ENCODE data around the gene KAZN. TPM values are rescaled to one million over a fixed set of nuclear protein-coding genes. Genes with fewer than 3 reads are reported as not detected.
"Not testable (repeated sequence)": the region's sequence is repeated elsewhere in the genome, so short reads cannot be mapped to it uniquely, and the experiment has no call there.

The KAZN gene
- total RNA-seq, 1 experiment from 2014 or later, result 15.6 TPM

DNA sequence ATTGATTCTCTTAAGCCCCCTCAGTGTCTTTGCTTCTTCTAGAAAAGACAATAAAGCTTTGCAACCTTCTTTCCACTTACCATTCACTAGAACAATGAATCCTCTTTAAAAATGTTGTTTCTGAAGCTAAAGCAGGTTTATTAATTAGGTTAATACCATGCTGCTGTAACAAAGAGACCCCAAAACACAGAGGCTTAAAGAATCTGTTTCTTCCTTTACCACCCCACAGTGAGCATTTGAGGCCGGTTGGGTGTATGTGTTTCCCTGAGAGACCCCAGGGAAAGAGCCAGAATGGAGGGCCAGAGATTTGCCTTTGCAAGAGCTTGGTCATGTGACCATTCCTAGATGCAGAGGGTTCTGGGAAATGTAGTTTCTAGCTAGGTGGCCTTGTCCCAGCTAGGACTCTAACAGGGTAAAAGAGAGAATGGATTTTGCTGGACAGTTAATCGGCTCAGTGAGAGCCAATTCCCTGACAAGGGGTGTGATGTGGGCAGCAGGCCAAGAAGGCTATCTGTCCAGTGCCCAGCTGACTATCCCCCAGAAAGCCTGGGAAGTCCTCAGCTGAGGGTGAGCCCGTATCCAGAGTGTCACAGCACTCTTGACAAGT lies 363.3 kb downstream of the KAZN start:
- CTCF ChIA-PET, result no interaction called here
- intact Hi-C loops (cut with micrococcal nuclease; ENCODE audit: unreplicated experiment), result no loop called here
- Histone ChIP-seq H2AFZ (no peak overlapping the region), H3K4me3 (no peak overlapping the region), H3K36me3 (ENCODE audit: low read depth) (no peaks in the 10 kb centered on the region), H3K4me2 (no peak overlapping the region), H3K9me3 (ENCODE audit: insufficient read depth, low read depth) (no peaks in the 10 kb centered on the region), H3K27me3 (ENCODE audit: insufficient read depth, low read depth) (no peaks in the 10 kb centered on the region), H3K79me2 (ENCODE audit: low read depth) (no peaks in the 10 kb centered on the region), H3K27ac (no peak overlapping the region), H3F3A (ENCODE audit: insufficient read depth, low read depth) (no peaks in the 10 kb centered on the region), H4K20me1 (ENCODE audit: insufficient read depth) (no peaks in the 10 kb centered on the region), H3K4me1 (replicated peaks; ENCODE audit: insufficient read depth) (no peaks in the 10 kb centered on the region), H3K9me2 (ENCODE audit: insufficient read depth) (no peaks in the 10 kb centered on the region)
- no TSS peak for BruUV-seq (replicated peaks)
- no peak for DNase-seq
- POLR2A ChIA-PET (ENCODE audit: unreplicated experiment), result interaction anchor here (0.7 kb wide), 1 partner anchor 287 kb away, joined by 3 read pairs; no protein-coding TSS in a partner anchor
- TF ChIP-seq, protein P1, sequence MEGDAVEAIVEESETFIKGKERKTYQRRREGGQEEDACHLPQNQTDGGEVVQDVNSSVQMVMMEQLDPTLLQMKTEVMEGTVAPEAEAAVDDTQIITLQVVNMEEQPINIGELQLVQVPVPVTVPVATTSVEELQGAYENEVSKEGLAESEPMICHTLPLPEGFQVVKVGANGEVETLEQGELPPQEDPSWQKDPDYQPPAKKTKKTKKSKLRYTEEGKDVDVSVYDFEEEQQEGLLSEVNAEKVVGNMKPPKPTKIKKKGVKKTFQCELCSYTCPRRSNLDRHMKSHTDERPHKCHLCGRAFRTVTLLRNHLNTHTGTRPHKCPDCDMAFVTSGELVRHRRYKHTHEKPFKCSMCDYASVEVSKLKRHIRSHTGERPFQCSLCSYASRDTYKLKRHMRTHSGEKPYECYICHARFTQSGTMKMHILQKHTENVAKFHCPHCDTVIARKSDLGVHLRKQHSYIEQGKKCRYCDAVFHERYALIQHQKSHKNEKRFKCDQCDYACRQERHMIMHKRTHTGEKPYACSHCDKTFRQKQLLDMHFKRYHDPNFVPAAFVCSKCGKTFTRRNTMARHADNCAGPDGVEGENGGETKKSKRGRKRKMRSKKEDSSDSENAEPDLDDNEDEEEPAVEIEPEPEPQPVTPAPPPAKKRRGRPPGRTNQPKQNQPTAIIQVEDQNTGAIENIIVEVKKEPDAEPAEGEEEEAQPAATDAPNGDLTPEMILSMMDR (conservative IDR thresholded peaks at IDR 0.05), result no peak
- TF ChIP-seq EZH2 (IDR thresholded peaks at IDR 0.05; ENCODE audit: low read depth), result no peak

DNA sequence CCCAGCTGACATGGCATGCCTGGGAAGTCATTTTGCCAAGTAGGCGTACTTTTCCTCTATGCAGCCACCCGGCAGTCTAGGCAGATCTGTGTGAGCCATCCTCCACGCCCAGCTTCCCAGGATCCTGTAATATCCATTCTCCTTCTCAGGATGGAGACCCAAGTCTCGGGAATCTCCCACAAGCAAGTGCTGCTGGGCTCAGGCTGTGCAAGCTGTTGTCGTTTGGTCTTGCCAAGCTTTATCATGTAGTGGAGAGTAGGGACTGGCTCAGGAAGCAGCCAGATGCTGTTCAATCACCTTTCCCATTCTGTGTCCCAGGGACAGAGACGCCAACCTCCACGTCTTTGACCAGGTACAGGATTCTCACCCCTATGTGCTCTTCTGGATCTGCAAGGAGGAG lies 363.9 kb downstream of the KAZN start:
- Histone ChIP-seq H3F3A (ENCODE audit: insufficient read depth, low read depth) (no peaks in the 10 kb centered on the region), H3K4me1 (replicated peaks; ENCODE audit: insufficient read depth) (no peaks in the 10 kb centered on the region), H4K20me1 (ENCODE audit: insufficient read depth) (no peaks in the 10 kb centered on the region), H2AFZ (no peak overlapping the region), H3K4me3 (no peak overlapping the region), H3K36me3 (ENCODE audit: low read depth) (no peaks in the 10 kb centered on the region), H3K27me3 (ENCODE audit: insufficient read depth, low read depth) (no peaks in the 10 kb centered on the region), H3K9me3 (ENCODE audit: insufficient read depth, low read depth) (no peaks in the 10 kb centered on the region), H3K9me2 (ENCODE audit: insufficient read depth) (no peaks in the 10 kb centered on the region), H3K27ac (no peak overlapping the region), H3K4me2 (no peak overlapping the region), H3K79me2 (ENCODE audit: low read depth) (no peaks in the 10 kb centered on the region)
- POLR2A ChIA-PET (ENCODE audit: unreplicated experiment), result interaction anchor here (0.7 kb wide), 1 partner anchor 287 kb away, joined by 3 read pairs; no protein-coding TSS in a partner anchor
- intact Hi-C loops (cut with micrococcal nuclease; ENCODE audit: unreplicated experiment), result no loop called here
- CTCF ChIA-PET, result no interaction called here
- TF ChIP-seq, protein P1 (conservative IDR thresholded peaks at IDR 0.05), result no peak
- no peak for TF ChIP-seq EZH2 (IDR thresholded peaks at IDR 0.05; ENCODE audit: low read depth)
- no TSS peak for BruUV-seq (replicated peaks)
- no peak for DNase-seq

DNA sequence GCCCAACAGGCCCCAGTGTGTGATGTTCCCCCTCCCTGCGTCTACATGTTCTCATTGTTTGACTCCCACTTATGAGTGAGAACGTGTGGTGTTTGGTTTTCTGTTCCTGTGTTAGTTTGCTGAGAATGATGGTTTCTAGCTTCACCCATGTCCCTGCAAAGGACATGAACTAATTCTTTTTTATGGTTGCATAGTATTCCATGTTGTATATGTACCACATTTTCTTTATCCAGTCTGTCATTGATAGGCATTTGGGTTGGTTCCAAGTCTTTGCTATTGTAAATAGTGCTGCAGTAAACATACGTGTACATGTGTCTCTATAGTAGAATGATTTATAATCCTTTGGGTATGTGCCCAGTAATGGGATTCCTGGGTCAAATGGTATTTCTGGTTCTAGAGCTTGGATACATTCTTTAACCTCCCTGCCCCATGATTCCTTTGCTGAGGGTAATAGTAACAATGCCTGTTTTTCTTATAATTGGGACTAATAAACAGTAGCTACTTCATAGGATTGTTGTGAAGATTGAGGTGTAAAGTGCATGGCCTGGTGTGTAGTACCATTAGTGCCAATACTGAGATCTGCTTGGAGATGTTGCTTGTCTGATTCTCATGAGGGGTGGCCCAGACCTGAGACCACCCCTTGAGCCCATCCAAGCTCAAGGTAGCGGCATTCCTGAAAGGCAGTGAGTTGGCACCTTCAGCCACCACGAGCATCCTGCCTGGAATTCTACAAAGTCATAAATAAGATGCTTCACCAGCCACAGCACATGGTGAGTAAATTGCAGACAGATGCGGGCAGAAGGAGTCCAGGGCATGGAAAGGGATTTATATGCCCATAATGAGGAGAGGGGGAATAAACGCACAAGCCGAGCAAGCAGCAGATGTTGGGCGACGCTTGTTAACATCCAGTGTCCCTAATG lies 365.6 kb downstream of the KAZN start:
- H3K79me2 ChIP-seq (ENCODE audit: low read depth); H3K4me1 ChIP-seq (replicated peaks; ENCODE audit: insufficient read depth); intact Hi-C loops (cut with micrococcal nuclease; ENCODE audit: unreplicated experiment); H3K36me3 ChIP-seq (ENCODE audit: low read depth); H3K4me2 ChIP-seq; CTCF ChIA-PET; H2AFZ ChIP-seq; H3K9me3 ChIP-seq (ENCODE audit: insufficient read depth, low read depth); BruUV-seq (replicated peaks); H3K4me3 ChIP-seq; H4K20me1 ChIP-seq (ENCODE audit: insufficient read depth); DNase-seq; H3K27ac ChIP-seq; POLR2A ChIA-PET (ENCODE audit: unreplicated experiment); H3F3A ChIP-seq (ENCODE audit: insufficient read depth, low read depth); H3K9me2 ChIP-seq (ENCODE audit: insufficient read depth); H3K27me3 ChIP-seq (ENCODE audit: insufficient read depth, low read depth): not testable (repeated sequence)
